Lower leg skin (tissue), 3 donors: ENCODE results near the gene ZRANB3.

Experiments
- CTCF ChIP-seq, 3 donors: fragments of 450-650 bp; IDR thresholded peaks; one replicate each; pipeline ENCODE4 v1.5.1; 2016; ENCODE audit warnings: antibody characterized with exemption in 3 of 3, mild to moderate bottlenecking in 3 of 3, moderate library complexity in 2 of 3
- POLR2A ChIP-seq, 2 donors: fragments of 450-650 bp; IDR thresholded peaks; one replicate each; pipeline ENCODE4 v1.6.1; 2016 to 2017; ENCODE audit warnings: antibody characterized with exemption in 2 of 2, mild to moderate bottlenecking in 1 of 2, moderate library complexity in 1 of 2

GRCh38 chr2:135279209-135279608 is 251.8 kb downstream of the ZRANB3 start:
- TF ChIP-seq POLR2A (IDR thresholded peaks at IDR 0.05) (no peak), CTCF (IDR thresholded peaks at IDR 0.05) (no peak)
